Hematopoietic multipotent progenitor cell treated with erythropoietin and hydrocortisone succinate and interleukin-3 and kit ligand, for 15 days (in vitro differentiated cells): Measurements from ENCODE around the gene ESX1.
"Not testable (repeated sequence)": the region's sequence is repeated elsewhere in the genome, so short reads cannot be mapped to it uniquely, and the experiment has no call there.

Experiments
- DNase-seq: peaks from one replicate; pipeline ENCODE4 v3.0.0-alpha.2; 2015; ENCODE audit warnings: low spot score

ESX1 gene

GRCh38 chrX:104254442-104255115 is at the start of gene ESX1:
Gene ESX1 (minus strand): TSS chrX:104254933. CDS start chrX:104254849, 84 bp downstream.
- no peak for DNase-seq

GRCh38 chrX:104295636-104296035 is 40.9 kb upstream of the ESX1 start:
- DNase-seq = no peak

- no peak for DNase-seq
Observed at GRCh38 chrX:104288961-104289360, 34.2 kb upstream of the ESX1 start.

- no peak for DNase-seq
Observed at GRCh38 chrX:104288269-104288668, 33.5 kb upstream of the ESX1 start.

GRCh38 chrX:104285201-104285600 is 30.5 kb upstream of the ESX1 start:
- DNase-seq = no peak

GRCh38 chrX:104284507-104284906 is 29.8 kb upstream of the ESX1 start:
- no peak for DNase-seq

GRCh38 chrX:104282166-104282725 is 27.5 kb upstream of the ESX1 start:
- DNase-seq = no peak

GRCh38 chrX:104281564-104281963 is 26.8 kb upstream of the ESX1 start:
- no peak for DNase-seq

- no peak for DNase-seq
Observed at GRCh38 chrX:104280609-104281008, 25.9 kb upstream of the ESX1 start.

- peak; percentile 11 for DNase-seq
Observed at GRCh38 chrX:104270916-104271512, 16.3 kb upstream of the ESX1 start.

- DNase-seq = no peak
Observed at GRCh38 chrX:104270212-104270611, 15.5 kb upstream of the ESX1 start.

GRCh38 chrX:104255465-104255864 is 732 bp upstream of the ESX1 start:
- DNase-seq = no peak

GRCh38 chrX:104253567-104254441 is 929 bp downstream of the ESX1 start:
- no peak for DNase-seq

- no peak for DNase-seq
Observed at GRCh38 chrX:104250470-104250869, 4.3 kb downstream of the ESX1 start.

GRCh38 chrX:104230060-104230459 is 24.7 kb downstream of the ESX1 start:
- not testable (repeated sequence) for DNase-seq

GRCh38 chrX:104211187-104211586 is 43.5 kb downstream of the ESX1 start:
- no peak for DNase-seq

- DNase-seq = no peak
Observed at GRCh38 chrX:104205548-104205947, 49.2 kb downstream of the ESX1 start.
